ENCODE results near the gene DNAH14.

Gene DNAH14

DNA sequence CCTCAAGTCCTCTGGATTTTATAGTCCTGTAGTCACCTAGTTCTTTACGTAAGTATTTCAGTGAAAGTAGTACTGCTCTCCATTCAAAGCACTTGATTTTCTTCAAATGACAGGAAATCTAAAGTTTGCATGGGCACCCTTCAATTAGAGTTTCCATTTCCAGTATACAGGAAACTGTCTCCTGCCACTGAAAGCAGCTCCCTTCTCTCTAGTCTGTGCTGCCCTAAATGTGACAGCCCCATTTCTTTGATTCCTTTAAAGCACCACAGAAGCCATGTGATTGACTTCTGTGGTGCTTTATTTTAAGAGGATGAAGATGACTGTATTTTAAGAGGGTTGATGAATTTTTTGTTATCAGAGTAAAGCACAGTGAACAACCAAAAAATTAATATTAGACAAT is 226.1 kb downstream of the DNAH14 start:
- Histone ChIP-seq H3K36me3 (replicated peaks in 1 of 2; ENCODE audit: control insufficient read depth in 2 of 2, insufficient read depth in 2 of 2, low read length in 2 of 2) (no peaks in the 10 kb centered on the region), H4K91ac (ENCODE audit: low read depth, low read length, poor library complexity) (no peak overlapping the region), H3K27ac (replicated peaks; ENCODE audit: low read length) (no peak overlapping the region), H2AK5ac (ENCODE audit: low read depth, low read length) (no peak overlapping the region), H3K9ac (ENCODE audit: low read depth, low read length, poor library complexity) (no peak overlapping the region), H3K4me3 (ENCODE audit: low read length in 2 of 2) (no peak overlapping the region), H3K4me2 (ENCODE audit: insufficient read depth, low read length, poor library complexity, severe bottlenecking) (no peak overlapping the region), H3K14ac (ENCODE audit: low read length) (no peak overlapping the region), H3K4ac (ENCODE audit: low read length) (no peak overlapping the region), H3K9me3 (replicated peaks in 1 of 2; ENCODE audit: control insufficient read depth in 2 of 2, insufficient read depth in 1 of 2, low read depth in 1 of 2, low read length in 2 of 2) (no peaks in the 10 kb centered on the region), H2BK12ac (ENCODE audit: low read length) (no peak overlapping the region), H2BK120ac (ENCODE audit: low read depth, low read length) (no peak overlapping the region), H3K23ac (ENCODE audit: low read depth, low read length, poor library complexity) (no peak overlapping the region), H3K79me1 (ENCODE audit: low read depth, low read length) (no peaks in the 10 kb centered on the region), H2BK15ac (ENCODE audit: low read length) (no peak overlapping the region), H2AFZ (ENCODE audit: low read length) (no peak overlapping the region), H2BK5ac (ENCODE audit: low read length) (no peak overlapping the region), H3K4me1 (ENCODE audit: control insufficient read depth in 2 of 2, insufficient read depth in 1 of 2, low read depth in 1 of 2, low read length in 2 of 2) (no peaks in the 10 kb centered on the region), H3K18ac (ENCODE audit: low read length) (no peak overlapping the region), H3K27me3 (ENCODE audit: control insufficient read depth in 3 of 3, insufficient read depth in 3 of 3, low read depth in 1 of 3, low read length in 3 of 3) (no peaks in the 10 kb centered on the region), H4K8ac (ENCODE audit: low read depth, low read length) (no peak overlapping the region)
- DNase-seq (ENCODE audit: low spot score): no peak
- no CpG with 5 or more reads among the region's 1 CpG for WGBS, 2 donors (ENCODE audit: extremely low coverage in 2 of 2, insufficient read length in 2 of 2, insufficient replicate concordance in 1 of 2)

DNA sequence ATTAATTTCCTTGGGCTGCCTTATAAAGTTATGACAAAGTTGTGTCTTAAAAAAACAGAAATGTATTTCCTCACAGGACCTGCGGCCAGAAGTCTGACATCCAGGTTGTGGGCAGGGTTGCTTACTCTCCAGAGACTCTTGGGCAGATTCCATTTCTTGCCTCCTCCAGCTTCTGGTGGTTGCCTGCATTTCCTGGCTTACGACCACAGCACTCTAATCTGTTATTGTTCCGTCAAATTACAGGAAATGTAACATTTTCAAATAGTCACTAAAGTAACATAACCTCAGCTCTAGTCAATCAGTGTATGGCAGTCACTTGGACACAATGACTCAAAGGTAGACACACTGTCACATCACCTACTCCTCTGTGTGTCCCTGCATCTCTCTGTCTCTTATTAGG is 226.8 kb downstream of the DNAH14 start:
- H3K23ac ChIP-seq (ENCODE audit: low read depth, low read length, poor library complexity): no peak overlapping the region
- H3K27me3 ChIP-seq (ENCODE audit: control insufficient read depth in 3 of 3, insufficient read depth in 3 of 3, low read depth in 1 of 3, low read length in 3 of 3): no peaks in the 10 kb centered on the region
- no peak overlapping the region for H3K4me3 ChIP-seq (ENCODE audit: low read length in 2 of 2)
- H3K4me1 ChIP-seq (ENCODE audit: control insufficient read depth in 2 of 2, insufficient read depth in 1 of 2, low read depth in 1 of 2, low read length in 2 of 2): no peaks in the 10 kb centered on the region
- no peaks in the 10 kb centered on the region for H3K9me3 ChIP-seq (replicated peaks in 1 of 2; ENCODE audit: control insufficient read depth in 2 of 2, insufficient read depth in 1 of 2, low read depth in 1 of 2, low read length in 2 of 2)
- no peak overlapping the region for H2AK5ac ChIP-seq (ENCODE audit: low read depth, low read length)
- no peak overlapping the region for H4K91ac ChIP-seq (ENCODE audit: low read depth, low read length, poor library complexity)
- WGBS, 2 donors (ENCODE audit: extremely low coverage in 2 of 2, insufficient read length in 2 of 2, insufficient replicate concordance in 1 of 2): no CpG with 5 or more reads among the region's 3 CpGs
- H3K14ac ChIP-seq (ENCODE audit: low read length): no peak overlapping the region
- no peak overlapping the region for H3K4ac ChIP-seq (ENCODE audit: low read length)
- H3K18ac ChIP-seq (ENCODE audit: low read length): no peak overlapping the region
- H2BK120ac ChIP-seq (ENCODE audit: low read depth, low read length): no peak overlapping the region
- DNase-seq (ENCODE audit: low spot score): no peak
- peak overlapping the region; percentile 10 for H2BK12ac ChIP-seq (ENCODE audit: low read length)
- H2BK5ac ChIP-seq (ENCODE audit: low read length): no peak overlapping the region
- H3K27ac ChIP-seq (replicated peaks; ENCODE audit: low read length): no peak overlapping the region
- H2BK15ac ChIP-seq (ENCODE audit: low read length): no peak overlapping the region
- no peak overlapping the region for H3K4me2 ChIP-seq (ENCODE audit: insufficient read depth, low read length, poor library complexity, severe bottlenecking)
- no peak overlapping the region for H3K9ac ChIP-seq (ENCODE audit: low read depth, low read length, poor library complexity)
- no peak overlapping the region for H4K8ac ChIP-seq (ENCODE audit: low read depth, low read length)
- H3K79me1 ChIP-seq (ENCODE audit: low read depth, low read length): no peaks in the 10 kb centered on the region
- H2AFZ ChIP-seq (ENCODE audit: low read length): no peak overlapping the region
- no peaks in the 10 kb centered on the region for H3K36me3 ChIP-seq (replicated peaks in 1 of 2; ENCODE audit: control insufficient read depth in 2 of 2, insufficient read depth in 2 of 2, low read length in 2 of 2)

DNA sequence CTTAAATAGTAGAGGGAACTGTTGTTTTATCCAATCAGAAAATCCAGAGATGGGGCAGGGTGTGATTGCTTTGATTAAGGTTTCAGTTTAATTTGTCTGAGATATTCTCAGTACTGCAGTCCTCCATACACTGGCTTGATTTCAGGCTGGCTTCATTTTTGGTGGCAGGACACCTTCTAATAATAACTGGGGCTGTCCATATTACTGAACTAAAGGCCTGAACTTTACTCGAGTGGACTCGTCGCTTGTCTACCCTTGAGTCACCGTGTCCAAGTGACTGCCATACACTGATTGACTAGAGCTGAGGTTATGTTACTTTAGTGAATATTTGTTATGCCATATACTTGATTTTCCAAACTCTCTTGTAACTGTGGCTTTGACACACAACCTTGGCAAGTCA is 228.8 kb downstream of the DNAH14 start:
- no peaks in the 10 kb centered on the region for H3K9me3 ChIP-seq (replicated peaks in 1 of 2; ENCODE audit: control insufficient read depth in 2 of 2, insufficient read depth in 1 of 2, low read depth in 1 of 2, low read length in 2 of 2)

DNA sequence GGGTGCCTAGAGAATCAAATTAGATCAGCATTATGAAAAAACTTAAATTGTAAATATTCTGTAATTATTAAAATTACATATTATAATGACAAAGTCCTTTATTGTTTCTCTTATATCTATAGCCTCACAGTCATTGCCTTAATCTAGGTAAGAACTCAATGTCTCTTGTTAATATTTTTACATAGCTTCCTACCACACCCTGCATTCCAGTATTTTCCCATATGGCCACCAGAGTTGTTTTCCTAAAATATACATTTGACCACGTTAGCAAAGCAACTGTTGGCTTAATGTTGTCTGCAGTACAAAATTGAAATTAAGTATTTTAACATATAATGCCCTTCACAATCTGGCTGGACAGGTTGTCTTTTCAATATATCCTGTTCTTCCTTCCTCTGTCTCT is 230.3 kb downstream of the DNAH14 start:
- H4K8ac ChIP-seq (ENCODE audit: low read depth, low read length): no peak overlapping the region
- no CpG with 5 or more reads among the region's 1 CpG for WGBS, 2 donors (ENCODE audit: extremely low coverage in 2 of 2, insufficient read length in 2 of 2, insufficient replicate concordance in 1 of 2)

More for the DNA sequence above, 228.8 kb downstream of the DNAH14 start:
- no peak overlapping the region for H3K4me2 ChIP-seq (ENCODE audit: insufficient read depth, low read length, poor library complexity, severe bottlenecking)
- H3K4ac ChIP-seq (ENCODE audit: low read length): no peak overlapping the region
- H4K91ac ChIP-seq (ENCODE audit: low read depth, low read length, poor library complexity): no peak overlapping the region
- no peak for DNase-seq (ENCODE audit: low spot score)
- H2BK12ac ChIP-seq (ENCODE audit: low read length): no peak overlapping the region
- no peak overlapping the region for H3K4me3 ChIP-seq (ENCODE audit: low read length in 2 of 2)
- H2BK120ac ChIP-seq (ENCODE audit: low read depth, low read length): no peak overlapping the region
- H3K36me3 ChIP-seq (replicated peaks in 1 of 2; ENCODE audit: control insufficient read depth in 2 of 2, insufficient read depth in 2 of 2, low read length in 2 of 2): no peaks in the 10 kb centered on the region
- H3K4me1 ChIP-seq (ENCODE audit: control insufficient read depth in 2 of 2, insufficient read depth in 1 of 2, low read depth in 1 of 2, low read length in 2 of 2): no peaks in the 10 kb centered on the region
- H3K79me1 ChIP-seq (ENCODE audit: low read depth, low read length): no peaks in the 10 kb centered on the region
- no peak overlapping the region for H3K23ac ChIP-seq (ENCODE audit: low read depth, low read length, poor library complexity)
- WGBS, 2 donors (ENCODE audit: extremely low coverage in 2 of 2, insufficient read length in 2 of 2, insufficient replicate concordance in 1 of 2): no CpG with 5 or more reads among the region's 4 CpGs
- no peak overlapping the region for H3K14ac ChIP-seq (ENCODE audit: low read length)
- no peak overlapping the region for H2AFZ ChIP-seq (ENCODE audit: low read length)
- H3K9ac ChIP-seq (ENCODE audit: low read depth, low read length, poor library complexity): no peak overlapping the region
- no peak overlapping the region for H2AK5ac ChIP-seq (ENCODE audit: low read depth, low read length)
- H3K18ac ChIP-seq (ENCODE audit: low read length): no peak overlapping the region
- no peak overlapping the region for H3K27ac ChIP-seq (replicated peaks; ENCODE audit: low read length)
- no peak overlapping the region for H4K8ac ChIP-seq (ENCODE audit: low read depth, low read length)
- H2BK5ac ChIP-seq (ENCODE audit: low read length): no peak overlapping the region
- H2BK15ac ChIP-seq (ENCODE audit: low read length): no peak overlapping the region
- no peaks in the 10 kb centered on the region for H3K27me3 ChIP-seq (ENCODE audit: control insufficient read depth in 3 of 3, insufficient read depth in 3 of 3, low read depth in 1 of 3, low read length in 3 of 3)

More for the DNA sequence above, 230.3 kb downstream of the DNAH14 start:
- no peak overlapping the region for H3K14ac ChIP-seq (ENCODE audit: low read length)
- no peaks in the 10 kb centered on the region for H3K4me1 ChIP-seq (ENCODE audit: control insufficient read depth in 2 of 2, insufficient read depth in 1 of 2, low read depth in 1 of 2, low read length in 2 of 2)
- no peak overlapping the region for H2BK120ac ChIP-seq (ENCODE audit: low read depth, low read length)
- no peaks in the 10 kb centered on the region for H3K36me3 ChIP-seq (replicated peaks in 1 of 2; ENCODE audit: control insufficient read depth in 2 of 2, insufficient read depth in 2 of 2, low read length in 2 of 2)
- no peak overlapping the region for H3K9ac ChIP-seq (ENCODE audit: low read depth, low read length, poor library complexity)
- no peaks in the 10 kb centered on the region for H3K9me3 ChIP-seq (replicated peaks in 1 of 2; ENCODE audit: control insufficient read depth in 2 of 2, insufficient read depth in 1 of 2, low read depth in 1 of 2, low read length in 2 of 2)
- H3K4ac ChIP-seq (ENCODE audit: low read length): no peak overlapping the region
- H3K18ac ChIP-seq (ENCODE audit: low read length): no peak overlapping the region
- H3K27ac ChIP-seq (replicated peaks; ENCODE audit: low read length): no peak overlapping the region
- H3K23ac ChIP-seq (ENCODE audit: low read depth, low read length, poor library complexity): no peak overlapping the region
- DNase-seq (ENCODE audit: low spot score): no peak
- no peak overlapping the region for H2BK12ac ChIP-seq (ENCODE audit: low read length)
- H3K27me3 ChIP-seq (ENCODE audit: control insufficient read depth in 3 of 3, insufficient read depth in 3 of 3, low read depth in 1 of 3, low read length in 3 of 3): no peaks in the 10 kb centered on the region
- H2BK15ac ChIP-seq (ENCODE audit: low read length): no peak overlapping the region
- H2AK5ac ChIP-seq (ENCODE audit: low read depth, low read length): no peak overlapping the region
- H4K91ac ChIP-seq (ENCODE audit: low read depth, low read length, poor library complexity): no peak overlapping the region
- H3K79me1 ChIP-seq (ENCODE audit: low read depth, low read length): no peaks in the 10 kb centered on the region
- no peak overlapping the region for H3K4me3 ChIP-seq (ENCODE audit: low read length in 2 of 2)
- H3K4me2 ChIP-seq (ENCODE audit: insufficient read depth, low read length, poor library complexity, severe bottlenecking): no peak overlapping the region
- H2AFZ ChIP-seq (ENCODE audit: low read length): no peak overlapping the region
- no peak overlapping the region for H2BK5ac ChIP-seq (ENCODE audit: low read length)

Data from neuronal stem cell (in vitro differentiated cells).